ENCODE measurements around the gene ZNF530.
A peak's percentile ranks its signal among the peaks of the same experiment; 100 is the strongest.

The ZNF530 gene

GRCh38 chr19:57578487-57579205, 21.0 kb upstream of the ZNF530 start, which contains the start of gene ZNF416:
TSS of gene ZNF416 (minus strand) at chr19:57578911. CDS start at chr19:57578704, 207 bp downstream.
- no peaks in the 10 kb centered on the region for H3K27me3 ChIP-seq (ENCODE audit: insufficient read depth, poor library complexity, severe bottlenecking)
- peak within 1 kb of the TSS; percentile 44 for H3K27ac ChIP-seq (replicated peaks)
- DNase-seq (ENCODE audit: low read depth in 1 of 2, low spot score in 1 of 2): peak; percentile 97 to 99
- TF ChIP-seq POLR2AphosphoS5 (IDR thresholded peaks at IDR 0.05; ENCODE audit: low read depth) (0 out of 2 replicates have a peak, but pooled peaks have one; percentile 20), REST (IDR thresholded peaks at IDR 0.05; ENCODE audit: insufficient replicate concordance, low read depth) (no peak), GABPA (IDR thresholded peaks at IDR 0.05; ENCODE audit: low read depth) (peak; percentile 88)
- peak within 1 kb of the TSS; percentile 83 for H3K4me3 ChIP-seq (replicated peaks; ENCODE audit: insufficient read depth, low read length)

GRCh38 chr19:57583104-57583520, 16.6 kb upstream of the ZNF530 start:
- no peak overlapping the region for H3K4me3 ChIP-seq (replicated peaks; ENCODE audit: insufficient read depth, low read length)
- no peak for DNase-seq (ENCODE audit: low read depth in 1 of 2, low spot score in 1 of 2)
- TF ChIP-seq POLR2AphosphoS5 (IDR thresholded peaks at IDR 0.05; ENCODE audit: low read depth): no peak
- TF ChIP-seq CTCF (IDR thresholded peaks at IDR 0.05; ENCODE audit: insufficient read depth, low read length): no peak
- TF ChIP-seq REST (IDR thresholded peaks at IDR 0.05; ENCODE audit: insufficient replicate concordance, low read depth): no peak
- H3K27ac ChIP-seq (replicated peaks): no peak overlapping the region
- no peaks in the 10 kb centered on the region for H3K27me3 ChIP-seq (ENCODE audit: insufficient read depth, poor library complexity, severe bottlenecking)

GRCh38 chr19:57583521-57584416, 15.9 kb upstream of the ZNF530 start, which contains the start of gene ZIK1:
TSS of gene ZIK1 (plus strand) at chr19:57584145. CDS start at chr19:57584357, 212 bp downstream.
- TF ChIP-seq SPI1 (IDR thresholded peaks at IDR 0.05; ENCODE audit: borderline replicate concordance, low read depth): no peak
- TF ChIP-seq GABPA (IDR thresholded peaks at IDR 0.05; ENCODE audit: low read depth): peak; percentile 93
- TF ChIP-seq REST (IDR thresholded peaks at IDR 0.05; ENCODE audit: insufficient replicate concordance, low read depth): peak; percentile 43
- no peak within 1 kb of the TSS; the same call in 1 of the 2 replicates for H3K27ac ChIP-seq (replicated peaks)
- peak within 1 kb of the TSS; percentile 67 for H3K4me3 ChIP-seq (replicated peaks; ENCODE audit: insufficient read depth, low read length)
- peak; percentile 83 to 91 for DNase-seq (ENCODE audit: low read depth in 1 of 2, low spot score in 1 of 2)
- no peaks in the 10 kb centered on the region for H3K27me3 ChIP-seq (ENCODE audit: insufficient read depth, poor library complexity, severe bottlenecking)

Data from HL-60 (cell line).